NK-92 (cell line): ENCODE measurements around the gene MGAT5.

Source experiments
- DNase-seq: peaks from one replicate; lab custom pipeline; 2025; ENCODE audit not compliant: unreplicated experiment; lab: John Stamatoyannopoulos, UW

MGAT5 gene, protein sequence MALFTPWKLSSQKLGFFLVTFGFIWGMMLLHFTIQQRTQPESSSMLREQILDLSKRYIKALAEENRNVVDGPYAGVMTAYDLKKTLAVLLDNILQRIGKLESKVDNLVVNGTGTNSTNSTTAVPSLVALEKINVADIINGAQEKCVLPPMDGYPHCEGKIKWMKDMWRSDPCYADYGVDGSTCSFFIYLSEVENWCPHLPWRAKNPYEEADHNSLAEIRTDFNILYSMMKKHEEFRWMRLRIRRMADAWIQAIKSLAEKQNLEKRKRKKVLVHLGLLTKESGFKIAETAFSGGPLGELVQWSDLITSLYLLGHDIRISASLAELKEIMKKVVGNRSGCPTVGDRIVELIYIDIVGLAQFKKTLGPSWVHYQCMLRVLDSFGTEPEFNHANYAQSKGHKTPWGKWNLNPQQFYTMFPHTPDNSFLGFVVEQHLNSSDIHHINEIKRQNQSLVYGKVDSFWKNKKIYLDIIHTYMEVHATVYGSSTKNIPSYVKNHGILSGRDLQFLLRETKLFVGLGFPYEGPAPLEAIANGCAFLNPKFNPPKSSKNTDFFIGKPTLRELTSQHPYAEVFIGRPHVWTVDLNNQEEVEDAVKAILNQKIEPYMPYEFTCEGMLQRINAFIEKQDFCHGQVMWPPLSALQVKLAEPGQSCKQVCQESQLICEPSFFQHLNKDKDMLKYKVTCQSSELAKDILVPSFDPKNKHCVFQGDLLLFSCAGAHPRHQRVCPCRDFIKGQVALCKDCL

GRCh38 chr2:134253804-134254203 lies at the start of gene MGAT5:
MGAT5 (plus strand) TSS chr2:134254072; CDS start chr2:134254404, 332 bp downstream.
- DNase-seq = no peak

DNA sequence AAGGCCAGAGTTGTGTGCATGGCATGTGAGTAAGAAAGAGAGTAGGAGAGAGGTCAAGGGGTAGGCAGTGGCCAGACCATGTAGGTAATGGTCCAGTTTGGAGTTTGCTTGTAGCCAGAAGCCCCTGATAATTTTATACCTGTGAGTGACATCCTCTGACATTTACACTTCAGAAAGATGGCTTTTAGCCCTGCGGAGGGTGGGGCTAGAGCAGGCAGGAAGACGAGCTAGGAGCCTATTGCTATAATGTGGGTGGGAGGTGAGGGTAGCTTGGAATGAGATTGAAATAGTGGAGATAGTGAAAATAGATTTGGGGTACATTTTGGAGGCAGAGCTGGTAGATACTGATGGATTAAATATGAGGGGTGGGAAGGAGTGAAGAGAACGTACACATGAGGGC lies 48.8 kb upstream of the MGAT5 start:
- no peak for DNase-seq

GRCh38 chr2:134206031-134206430 lies 47.8 kb upstream of the MGAT5 start:
- no peak for DNase-seq

GRCh38 chr2:134206573-134206972 lies 47.3 kb upstream of the MGAT5 start:
- no peak for DNase-seq

- no peak for DNase-seq
These were observed 46.2 kb upstream of the MGAT5 start for GRCh38 chr2:134207589-134208209.

- DNase-seq = no peak
These were observed 45.0 kb upstream of the MGAT5 start for GRCh38 chr2:134208825-134209224.

- no peak for DNase-seq
These were observed 41.1 kb upstream of the MGAT5 start for GRCh38 chr2:134212746-134213145.

DNA sequence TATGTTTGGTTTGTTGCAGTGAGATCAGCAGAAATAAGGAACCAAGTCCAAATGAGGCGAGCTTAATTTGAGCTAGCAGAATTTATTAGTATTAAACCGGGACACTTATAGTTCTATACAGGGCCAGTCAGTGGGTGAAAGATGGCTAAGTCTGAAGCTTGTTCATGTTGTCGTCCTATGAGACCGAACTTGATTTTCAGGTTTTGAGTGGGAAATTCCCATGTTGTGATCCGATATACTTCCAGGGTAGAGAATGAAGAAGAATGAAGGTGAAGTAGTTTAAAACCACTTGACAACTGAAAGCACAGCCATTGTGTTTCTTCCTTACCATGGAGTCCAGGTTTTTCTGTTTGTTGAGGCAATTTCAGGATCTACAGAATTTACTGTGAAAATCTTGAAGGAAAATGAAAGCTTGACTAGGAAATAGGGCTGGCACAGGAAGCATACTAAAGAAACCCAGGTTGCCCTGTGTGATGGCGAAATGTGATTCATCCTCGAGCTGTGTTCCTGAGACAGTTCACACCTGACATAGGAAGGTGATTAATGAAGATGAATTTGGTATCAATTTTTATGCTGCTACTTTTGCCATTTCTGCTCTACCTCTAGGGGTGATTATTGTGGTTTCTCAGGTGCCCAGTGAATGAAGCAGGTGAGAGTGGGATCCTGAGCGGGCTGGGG lies 37.6 kb upstream of the MGAT5 start:
- DNase-seq = no peak

DNA sequence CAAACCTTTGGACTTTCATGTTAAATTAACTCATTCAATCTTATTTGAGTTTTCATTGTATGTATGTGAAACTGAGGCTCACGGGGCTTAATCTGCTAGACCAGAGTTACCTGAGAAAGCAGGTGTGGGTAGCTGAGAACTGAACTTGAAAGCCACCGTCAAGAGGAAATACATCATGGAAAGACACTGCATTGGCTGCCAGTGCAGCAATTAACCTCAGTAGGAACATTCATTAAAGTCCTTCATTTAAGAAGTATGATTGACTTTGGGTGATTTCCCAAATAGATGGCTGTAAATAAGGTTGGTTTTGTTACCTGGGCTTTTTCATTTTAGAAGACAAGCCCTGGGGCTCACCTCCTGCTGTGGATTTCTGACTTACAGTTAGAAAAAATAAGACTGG lies 36.5 kb upstream of the MGAT5 start:
- DNase-seq = no peak

DNA sequence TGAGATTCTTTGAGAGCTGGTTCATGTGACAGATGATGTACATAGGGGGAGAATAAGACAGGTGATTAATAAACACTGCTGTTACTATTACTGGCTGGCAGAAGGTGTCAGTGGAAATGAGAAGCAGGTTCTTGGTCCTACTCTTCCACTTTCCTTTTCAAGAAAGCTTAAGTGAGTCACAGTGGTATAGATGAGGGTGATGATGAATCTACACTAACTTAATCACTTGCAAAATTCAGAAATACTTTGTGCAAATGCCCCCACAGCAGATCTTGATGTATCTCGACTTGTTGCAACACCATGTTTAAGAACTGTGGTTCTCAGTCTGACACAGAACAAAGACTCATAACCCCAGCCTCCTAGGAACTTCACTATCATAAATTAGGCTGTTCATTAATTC lies 35.9 kb upstream of the MGAT5 start:
- DNase-seq = no peak

GRCh38 chr2:134218414-134218813 lies 35.5 kb upstream of the MGAT5 start:
- no peak for DNase-seq

GRCh38 chr2:134218930-134219658 lies 34.8 kb upstream of the MGAT5 start:
- no peak for DNase-seq

- no peak for DNase-seq
These were observed 33.4 kb upstream of the MGAT5 start for GRCh38 chr2:134220344-134220974.

- DNase-seq = no peak
These were observed 29.9 kb upstream of the MGAT5 start for GRCh38 chr2:134224005-134224404.

DNA sequence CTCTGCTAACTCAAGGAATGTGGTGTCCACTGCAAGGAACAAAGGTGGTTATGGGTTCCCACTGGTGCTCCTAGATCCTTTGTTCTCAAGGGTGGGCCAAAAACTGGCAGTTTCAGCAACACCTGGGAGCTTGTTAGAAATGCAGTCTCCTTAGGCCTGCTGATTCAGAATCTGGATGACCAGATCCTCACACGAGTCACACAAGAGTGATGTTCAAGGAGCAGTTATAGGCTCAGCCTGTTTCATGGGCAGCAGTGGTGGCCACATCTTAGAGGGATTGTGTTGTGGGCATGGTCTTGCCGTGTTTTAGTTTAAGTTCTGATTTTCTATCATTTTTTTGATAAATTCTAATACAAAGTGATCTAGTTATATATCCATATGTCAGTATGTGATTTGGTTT lies 28.7 kb upstream of the MGAT5 start:
- DNase-seq = no peak

DNA sequence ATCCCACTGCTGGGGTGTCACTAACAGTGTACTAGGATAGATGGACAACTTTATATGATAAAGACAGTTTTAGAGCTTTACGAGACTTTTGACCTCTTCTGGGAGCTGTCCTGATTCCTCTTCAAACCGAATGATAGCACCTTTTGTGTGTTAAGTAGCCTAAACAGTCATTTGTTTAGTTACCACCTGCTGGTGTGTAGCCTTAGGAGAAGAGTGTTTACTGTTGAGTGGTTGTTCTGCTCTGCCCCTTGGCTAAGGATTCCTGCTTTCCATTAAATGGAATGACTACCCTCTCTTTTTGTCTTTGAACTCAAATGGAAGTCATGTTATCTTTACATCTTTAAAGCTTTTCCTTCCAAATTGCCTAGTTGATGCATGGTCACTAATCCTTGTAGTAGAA lies 28.0 kb upstream of the MGAT5 start:
- no peak for DNase-seq

DNA sequence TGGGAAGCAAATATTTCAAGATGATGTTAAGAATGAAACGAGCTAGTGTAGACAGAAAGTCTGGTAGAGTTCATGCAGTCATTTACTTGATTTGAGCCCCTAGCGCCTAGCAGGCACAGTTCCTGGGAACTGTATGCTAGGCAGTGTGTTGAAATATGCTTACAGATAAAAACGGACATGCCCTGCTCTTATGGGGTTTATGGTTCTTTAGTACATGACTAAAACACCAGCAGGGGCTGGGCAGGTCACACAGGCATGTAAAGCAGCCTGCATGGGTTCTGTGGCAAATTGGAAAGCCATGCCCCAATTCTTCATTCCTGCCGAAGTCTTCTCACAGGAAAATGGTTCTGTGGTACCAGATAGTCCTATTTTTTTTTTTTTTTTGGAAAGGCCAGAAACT lies 27.3 kb upstream of the MGAT5 start:
- no peak for DNase-seq

- DNase-seq = no peak
These were observed 26.2 kb upstream of the MGAT5 start for GRCh38 chr2:134227666-134228065.

- DNase-seq = no peak
These were observed 25.4 kb upstream of the MGAT5 start for GRCh38 chr2:134228493-134228903.

- DNase-seq = no peak
These were observed 24.3 kb upstream of the MGAT5 start for GRCh38 chr2:134229540-134229939.
